LNCAP (cell line): Measurements from ENCODE around the gene ATIC.

Experiments used
- TF ChIP-seq, protein P1 (sequence below): fragments of 450-650 bp; IDR thresholded peaks from 2 replicates; pipeline ENCODE4 v1.5.1; 2017; ENCODE audit warnings: mild to moderate bottlenecking

ATIC gene

DNA sequence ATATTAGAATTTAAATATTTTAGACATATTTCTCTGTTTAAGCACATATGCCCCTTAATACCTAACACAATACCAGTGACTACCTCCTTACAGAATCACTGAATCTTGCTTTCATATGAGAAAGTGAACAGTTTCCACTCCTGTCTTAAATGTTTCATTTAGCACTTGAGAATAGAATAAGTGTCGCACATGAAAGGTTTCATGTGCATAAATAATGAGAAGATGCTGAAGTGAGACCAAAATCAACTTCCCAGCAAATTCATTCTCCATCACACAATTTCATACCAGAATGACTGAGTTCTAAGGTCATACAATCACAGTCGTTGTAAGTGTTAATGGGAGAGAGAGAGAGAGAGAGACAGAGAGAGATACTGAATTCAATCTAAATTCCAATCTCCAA is 51.2 kb downstream of the ATIC start:
- TF ChIP-seq, protein P1, sequence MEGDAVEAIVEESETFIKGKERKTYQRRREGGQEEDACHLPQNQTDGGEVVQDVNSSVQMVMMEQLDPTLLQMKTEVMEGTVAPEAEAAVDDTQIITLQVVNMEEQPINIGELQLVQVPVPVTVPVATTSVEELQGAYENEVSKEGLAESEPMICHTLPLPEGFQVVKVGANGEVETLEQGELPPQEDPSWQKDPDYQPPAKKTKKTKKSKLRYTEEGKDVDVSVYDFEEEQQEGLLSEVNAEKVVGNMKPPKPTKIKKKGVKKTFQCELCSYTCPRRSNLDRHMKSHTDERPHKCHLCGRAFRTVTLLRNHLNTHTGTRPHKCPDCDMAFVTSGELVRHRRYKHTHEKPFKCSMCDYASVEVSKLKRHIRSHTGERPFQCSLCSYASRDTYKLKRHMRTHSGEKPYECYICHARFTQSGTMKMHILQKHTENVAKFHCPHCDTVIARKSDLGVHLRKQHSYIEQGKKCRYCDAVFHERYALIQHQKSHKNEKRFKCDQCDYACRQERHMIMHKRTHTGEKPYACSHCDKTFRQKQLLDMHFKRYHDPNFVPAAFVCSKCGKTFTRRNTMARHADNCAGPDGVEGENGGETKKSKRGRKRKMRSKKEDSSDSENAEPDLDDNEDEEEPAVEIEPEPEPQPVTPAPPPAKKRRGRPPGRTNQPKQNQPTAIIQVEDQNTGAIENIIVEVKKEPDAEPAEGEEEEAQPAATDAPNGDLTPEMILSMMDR: no peak

DNA sequence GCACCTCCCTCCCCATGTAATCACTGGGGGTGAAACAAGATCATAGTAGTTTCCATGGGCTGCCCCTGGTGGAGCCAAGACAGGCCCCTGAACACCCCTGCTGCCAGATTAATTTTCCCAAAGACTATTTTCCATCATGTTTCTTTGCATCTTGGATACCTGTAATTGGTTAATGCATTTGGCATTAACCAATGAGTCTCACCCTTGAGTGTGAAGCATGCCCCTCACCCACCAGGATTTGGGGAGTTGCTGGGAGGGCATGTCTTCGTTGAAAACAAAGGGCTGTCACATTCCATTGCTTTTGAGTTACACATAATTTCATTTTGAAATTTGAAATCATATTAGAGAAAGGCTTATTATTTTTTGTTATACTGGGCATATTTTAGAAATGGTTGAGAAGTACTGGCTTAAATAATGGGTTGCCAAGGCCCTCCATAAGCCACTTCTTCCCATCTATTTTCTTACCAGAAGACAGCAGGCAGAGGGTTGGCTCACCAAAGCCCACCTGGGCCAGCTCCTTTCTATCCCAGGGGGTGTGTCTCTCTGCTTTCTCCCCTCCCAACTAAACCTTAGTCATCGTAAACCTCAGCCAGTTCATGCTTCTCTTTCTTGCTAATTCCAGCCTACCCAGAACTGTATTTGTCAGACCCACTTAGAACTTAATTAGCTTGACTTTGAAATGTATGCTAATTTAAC is 51.8 kb downstream of the ATIC start:
- TF ChIP-seq, protein P1: no peak

DNA sequence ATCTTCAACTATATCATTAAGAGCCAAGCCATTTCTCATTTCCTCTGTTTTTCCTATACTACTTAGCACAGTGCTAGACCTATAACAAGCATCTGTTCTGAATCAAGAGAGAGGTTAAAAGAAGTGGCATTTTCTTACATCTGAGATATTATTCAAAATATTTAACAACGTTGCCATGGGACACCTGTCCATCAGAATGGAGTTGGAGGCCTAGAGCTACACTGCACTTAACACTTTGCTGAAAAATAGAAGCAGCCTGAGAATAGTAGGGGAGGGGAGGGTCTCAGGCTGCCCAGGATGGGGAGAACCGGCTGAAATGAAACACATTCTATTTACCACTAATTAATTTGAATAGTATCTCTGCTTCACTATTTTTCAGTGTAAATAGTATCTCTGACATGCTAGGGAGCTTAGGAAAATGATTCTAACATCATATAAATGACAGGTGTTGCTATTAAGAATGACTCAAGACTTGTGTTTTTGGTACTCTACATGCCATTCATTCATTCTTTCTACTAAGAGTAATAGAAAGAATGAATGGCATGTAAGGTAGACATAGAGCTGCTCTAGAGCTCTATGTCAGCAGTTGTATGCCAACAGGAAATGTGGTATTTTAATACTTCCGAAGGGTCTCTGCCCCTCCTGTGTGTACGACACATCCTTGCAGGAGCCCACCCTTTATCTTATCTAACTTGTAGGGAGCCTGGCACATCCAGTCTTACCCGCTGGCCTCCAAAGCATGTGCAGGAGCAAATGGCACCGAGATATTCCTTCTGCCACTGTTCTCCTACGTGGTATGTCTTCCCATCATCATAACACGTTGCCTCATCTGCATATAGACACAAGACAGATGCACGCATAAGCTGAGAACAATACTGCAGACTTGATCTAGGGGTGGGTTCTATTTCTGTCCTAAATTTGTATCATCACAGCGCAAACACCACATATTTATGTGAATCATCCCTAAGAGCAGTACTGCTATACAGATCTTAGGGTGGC is 52.6 kb downstream of the ATIC start:
- TF ChIP-seq, protein P1: no peak

DNA sequence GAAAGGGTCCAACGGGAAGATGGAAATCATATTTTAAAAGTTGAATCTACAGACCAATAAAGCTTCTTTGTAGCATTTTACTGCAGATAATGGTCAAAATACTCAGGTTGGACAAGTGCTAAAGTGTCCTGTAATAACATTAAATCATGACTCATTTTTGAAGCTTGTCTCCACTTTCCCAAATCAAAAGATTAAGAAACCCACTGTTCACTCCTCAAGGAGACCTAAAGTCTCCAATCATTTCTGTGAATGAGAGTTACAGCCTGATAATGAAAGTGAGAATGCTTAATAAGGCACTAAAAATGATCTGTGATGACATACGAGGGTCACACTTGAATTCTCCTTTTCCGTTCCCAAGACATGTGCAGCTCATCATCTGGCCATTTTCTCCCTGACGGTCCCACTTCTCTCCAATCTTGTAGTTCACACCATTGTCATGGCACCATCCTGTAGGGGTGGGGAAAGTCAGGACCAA is 53.4 kb downstream of the ATIC start:
- TF ChIP-seq, protein P1: no peak

DNA sequence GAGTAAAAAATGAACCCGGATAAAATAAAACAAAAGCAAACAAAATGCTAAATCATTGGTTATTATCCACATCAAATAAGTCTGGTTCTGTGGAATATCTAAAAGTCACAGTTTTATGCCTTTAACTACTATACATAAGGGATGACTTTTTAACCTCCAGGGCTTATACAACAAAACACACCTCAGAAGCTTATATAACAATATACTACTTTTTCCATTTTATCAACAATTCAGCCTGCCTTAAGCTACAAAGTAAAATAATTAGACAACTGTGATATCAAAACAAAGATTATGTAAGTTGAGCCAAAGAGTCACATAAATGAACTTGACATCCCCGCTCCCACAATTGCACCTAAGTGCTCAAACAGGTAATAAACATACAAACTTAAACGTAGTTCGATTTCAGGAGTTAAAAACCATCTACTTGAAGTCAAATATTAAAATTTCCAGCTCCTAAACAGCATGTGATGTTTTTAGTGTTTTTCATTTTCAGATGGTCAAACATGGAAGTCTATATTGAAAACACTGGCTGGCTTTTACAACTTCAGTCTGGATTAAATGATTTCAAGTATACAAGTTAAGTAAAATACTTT is 54.7 kb downstream of the ATIC start:
- TF ChIP-seq, protein P1: no peak

DNA sequence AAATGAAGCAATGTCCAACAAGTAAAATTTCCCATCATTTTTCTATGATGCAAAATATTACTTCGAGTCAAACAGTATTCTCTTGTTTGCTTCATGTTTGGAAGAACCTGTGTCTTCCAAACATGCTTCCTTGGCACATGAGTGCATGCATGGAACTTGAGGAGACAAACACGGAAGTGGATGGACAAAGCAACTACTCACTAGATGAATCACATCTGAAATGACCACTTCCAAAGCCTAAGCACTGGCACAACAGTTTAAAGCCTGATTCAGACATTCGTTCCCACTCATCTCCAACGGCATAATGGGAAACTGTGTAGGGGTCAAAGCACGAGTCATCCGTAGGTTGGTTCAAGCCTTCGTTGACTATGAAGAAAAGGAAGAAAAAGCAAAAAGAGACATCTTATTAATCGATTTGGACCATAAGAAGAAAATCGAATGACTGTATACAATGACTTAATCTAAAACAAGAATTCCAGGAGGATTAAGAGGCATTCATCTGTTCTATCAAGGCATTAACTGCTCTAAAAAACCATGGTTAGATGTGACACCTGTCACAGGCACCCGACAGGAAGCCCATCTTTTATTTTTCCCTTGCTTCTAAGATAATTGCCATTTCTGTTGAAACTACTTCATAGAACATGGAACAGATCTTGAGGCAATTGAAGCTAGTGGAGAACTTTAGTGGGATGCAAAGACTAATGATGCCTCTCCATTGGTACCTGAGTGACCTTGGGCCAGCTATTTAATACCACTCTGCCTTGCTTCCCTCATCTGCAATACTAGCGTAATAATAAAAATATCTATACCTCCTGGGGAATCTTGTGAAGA is 56.0 kb downstream of the ATIC start:
- TF ChIP-seq, protein P1: no peak

DNA sequence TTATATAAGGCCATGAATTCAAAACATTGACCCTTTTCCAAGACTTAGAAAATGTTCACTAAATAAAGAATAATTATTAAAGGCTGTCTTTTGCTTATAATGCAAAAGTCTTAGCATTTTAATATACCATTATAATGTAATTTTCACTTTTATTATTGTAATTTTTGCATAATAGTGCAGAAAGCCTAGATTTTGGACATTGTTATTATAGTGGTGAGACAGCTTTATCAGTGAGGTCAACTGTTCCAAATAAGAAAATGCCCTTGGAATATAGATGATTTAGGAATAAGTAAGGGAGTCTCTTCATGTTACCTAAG is 56.6 kb downstream of the ATIC start:
- TF ChIP-seq, protein P1: no peak
